DMS153 treated with DMSO at 0.1 percent for 48 hours (cell line): Measurements from ENCODE around the gene RBM15B.
"Not testable (repeated sequence)": the region's sequence is repeated elsewhere in the genome, so short reads cannot be mapped to it uniquely, and the experiment has no call there.

Experiments used
- DNase-seq: peaks from one replicate; lab custom pipeline; 2025; ENCODE audit not compliant: unreplicated experiment; lab: John Stamatoyannopoulos, UW

Gene RBM15B, protein sequence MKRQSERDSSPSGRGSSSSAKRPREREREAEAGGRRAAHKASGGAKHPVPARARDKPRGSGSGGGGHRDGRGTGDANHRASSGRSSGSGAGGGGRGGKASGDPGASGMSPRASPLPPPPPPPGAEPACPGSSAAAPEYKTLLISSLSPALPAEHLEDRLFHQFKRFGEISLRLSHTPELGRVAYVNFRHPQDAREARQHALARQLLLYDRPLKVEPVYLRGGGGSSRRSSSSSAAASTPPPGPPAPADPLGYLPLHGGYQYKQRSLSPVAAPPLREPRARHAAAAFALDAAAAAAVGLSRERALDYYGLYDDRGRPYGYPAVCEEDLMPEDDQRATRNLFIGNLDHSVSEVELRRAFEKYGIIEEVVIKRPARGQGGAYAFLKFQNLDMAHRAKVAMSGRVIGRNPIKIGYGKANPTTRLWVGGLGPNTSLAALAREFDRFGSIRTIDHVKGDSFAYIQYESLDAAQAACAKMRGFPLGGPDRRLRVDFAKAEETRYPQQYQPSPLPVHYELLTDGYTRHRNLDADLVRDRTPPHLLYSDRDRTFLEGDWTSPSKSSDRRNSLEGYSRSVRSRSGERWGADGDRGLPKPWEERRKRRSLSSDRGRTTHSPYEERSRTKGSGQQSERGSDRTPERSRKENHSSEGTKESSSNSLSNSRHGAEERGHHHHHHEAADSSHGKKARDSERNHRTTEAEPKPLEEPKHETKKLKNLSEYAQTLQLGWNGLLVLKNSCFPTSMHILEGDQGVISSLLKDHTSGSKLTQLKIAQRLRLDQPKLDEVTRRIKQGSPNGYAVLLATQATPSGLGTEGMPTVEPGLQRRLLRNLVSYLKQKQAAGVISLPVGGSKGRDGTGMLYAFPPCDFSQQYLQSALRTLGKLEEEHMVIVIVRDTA

DNA sequence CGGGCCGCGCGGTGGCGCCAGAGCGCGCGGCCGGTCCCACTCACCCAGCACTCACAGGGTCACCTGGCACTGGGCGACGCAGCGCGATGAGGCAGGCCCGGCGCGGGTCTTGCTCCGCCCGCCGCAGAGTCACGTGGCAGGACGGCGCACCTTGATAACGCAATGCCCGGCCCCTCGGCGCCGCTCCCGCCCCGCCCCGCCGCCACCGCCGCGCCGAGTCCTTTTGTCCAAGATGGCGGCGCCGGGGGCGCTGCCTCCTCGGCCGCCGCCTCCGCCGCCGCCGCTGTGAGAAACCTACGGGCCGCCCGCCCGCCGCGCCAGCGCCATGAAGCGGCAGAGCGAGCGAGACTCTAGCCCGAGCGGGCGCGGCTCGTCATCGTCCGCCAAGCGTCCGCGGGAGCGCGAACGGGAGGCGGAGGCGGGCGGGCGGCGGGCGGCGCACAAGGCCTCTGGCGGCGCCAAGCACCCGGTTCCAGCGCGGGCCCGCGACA lies at the start of gene RBM15B:
TSS of gene RBM15B (plus strand) at position 211 of the 491 bp plus-strand sequence. CDS start at position 326, 115 bp downstream.
- DNase-seq = peak; percentile 33

DNA sequence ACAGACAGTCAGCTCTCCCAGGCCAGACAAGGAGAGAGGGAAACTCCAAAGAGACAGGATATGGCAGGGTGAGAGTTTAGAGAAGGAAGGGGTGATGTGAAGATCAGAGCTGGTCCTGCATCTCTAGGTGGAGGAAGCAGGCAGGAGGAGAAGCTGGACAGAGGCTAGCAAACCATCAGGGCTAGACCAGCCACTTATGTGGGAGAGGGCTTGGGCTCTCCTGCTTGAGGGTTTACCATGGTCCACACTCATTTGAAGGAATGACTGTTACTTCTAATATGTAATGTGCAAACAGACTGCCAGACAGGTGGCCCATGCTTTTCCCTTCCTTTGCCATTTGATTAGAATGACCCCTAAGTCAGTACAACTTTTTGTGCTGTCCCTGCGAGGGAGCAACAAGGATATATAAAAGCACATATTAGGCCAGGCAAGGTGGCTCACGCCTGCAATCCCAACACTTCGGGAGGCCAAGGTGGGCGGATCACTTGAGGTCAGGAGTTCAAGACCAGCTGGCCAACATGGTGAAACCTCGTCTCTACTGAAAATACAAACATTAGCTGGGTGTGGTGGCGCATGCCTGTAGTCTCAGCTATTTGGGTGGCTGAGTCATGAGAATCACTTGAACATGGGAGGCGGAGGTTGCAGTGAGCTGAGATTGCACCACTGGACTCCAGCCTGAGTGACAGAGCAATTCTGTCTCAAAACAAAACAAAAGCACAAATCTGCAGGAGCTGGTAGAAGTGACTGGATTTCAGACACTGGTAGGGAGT lies 47.0 kb upstream of the RBM15B start:
- DNase-seq = no peak

DNA sequence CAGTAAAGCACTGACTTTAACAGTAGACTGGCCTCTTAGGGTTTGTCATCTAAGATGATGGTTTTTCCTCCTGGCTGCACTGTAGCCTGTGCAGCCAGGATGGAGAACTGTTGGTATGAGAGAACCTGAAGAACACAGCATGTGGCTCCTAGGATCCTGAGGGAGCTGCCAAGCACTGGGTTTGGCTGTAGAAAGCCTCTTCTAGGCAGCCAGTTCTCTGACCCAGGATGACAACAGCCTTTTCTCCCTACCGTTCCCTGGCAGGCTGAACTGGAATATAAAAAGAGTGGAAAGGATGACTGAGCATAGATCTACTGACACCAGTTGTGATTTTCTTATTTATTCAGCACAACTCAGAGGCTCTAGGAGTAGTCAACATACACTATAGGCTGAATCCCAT lies 40.3 kb upstream of the RBM15B start:
- DNase-seq = no peak

DNA sequence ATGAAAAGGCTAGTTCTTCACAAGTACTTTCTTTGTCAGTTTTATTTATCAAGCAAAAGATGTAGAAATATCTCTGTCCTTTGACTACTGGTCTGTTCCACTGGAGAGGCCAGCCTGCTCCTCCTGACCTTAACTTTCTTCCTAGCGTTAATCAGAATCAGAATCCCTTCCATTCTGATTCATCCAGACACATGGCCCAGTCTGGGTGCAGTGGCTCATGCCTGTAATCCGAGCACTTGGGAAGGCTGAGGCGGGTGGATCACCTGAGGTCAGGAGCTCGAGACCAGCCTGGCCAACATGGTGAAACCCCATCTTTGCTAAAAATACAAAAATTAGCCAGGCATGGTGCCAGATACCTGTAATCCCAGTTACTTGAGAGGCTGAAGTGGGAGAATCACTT lies 38.0 kb upstream of the RBM15B start:
- no peak for DNase-seq

DNA sequence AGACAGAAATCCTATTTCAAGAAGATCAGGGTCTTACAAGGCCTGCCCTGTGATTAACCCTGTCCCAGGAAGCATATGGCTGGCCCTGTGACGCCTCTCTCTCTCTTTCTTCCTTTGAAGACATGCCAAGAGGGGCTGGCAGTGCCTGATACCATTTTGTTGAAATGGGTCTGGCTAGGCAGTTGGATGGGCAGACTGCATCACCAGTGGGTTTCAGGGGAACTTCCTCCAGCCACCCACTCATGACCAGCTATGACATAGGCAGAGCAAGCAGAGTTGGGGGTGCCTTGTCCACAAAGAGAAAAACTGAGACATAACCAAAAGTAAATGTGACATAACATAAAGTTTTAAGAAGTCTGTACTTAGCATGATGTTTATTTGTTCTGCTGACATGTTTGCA lies 37.4 kb upstream of the RBM15B start:
- no peak for DNase-seq

DNA sequence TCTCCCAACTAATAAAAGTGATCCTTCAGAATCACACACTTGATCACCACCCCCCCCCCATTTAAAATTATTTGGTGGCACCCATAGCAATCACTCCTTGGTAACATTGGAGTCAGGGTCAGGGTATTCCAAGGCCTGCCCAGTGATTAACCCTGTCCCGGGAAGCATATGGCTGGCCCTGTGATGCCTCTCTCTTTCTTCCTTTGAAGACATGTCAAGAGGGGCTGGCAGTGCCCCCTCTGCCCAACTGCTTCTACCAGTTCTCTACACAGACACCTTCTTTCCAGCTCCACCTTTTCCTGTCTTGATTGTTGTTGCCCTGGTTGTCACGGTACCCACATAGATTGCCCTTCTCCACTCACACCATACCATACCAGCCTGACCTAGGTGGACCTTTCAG lies 36.9 kb upstream of the RBM15B start:
- no peak for DNase-seq

DNA sequence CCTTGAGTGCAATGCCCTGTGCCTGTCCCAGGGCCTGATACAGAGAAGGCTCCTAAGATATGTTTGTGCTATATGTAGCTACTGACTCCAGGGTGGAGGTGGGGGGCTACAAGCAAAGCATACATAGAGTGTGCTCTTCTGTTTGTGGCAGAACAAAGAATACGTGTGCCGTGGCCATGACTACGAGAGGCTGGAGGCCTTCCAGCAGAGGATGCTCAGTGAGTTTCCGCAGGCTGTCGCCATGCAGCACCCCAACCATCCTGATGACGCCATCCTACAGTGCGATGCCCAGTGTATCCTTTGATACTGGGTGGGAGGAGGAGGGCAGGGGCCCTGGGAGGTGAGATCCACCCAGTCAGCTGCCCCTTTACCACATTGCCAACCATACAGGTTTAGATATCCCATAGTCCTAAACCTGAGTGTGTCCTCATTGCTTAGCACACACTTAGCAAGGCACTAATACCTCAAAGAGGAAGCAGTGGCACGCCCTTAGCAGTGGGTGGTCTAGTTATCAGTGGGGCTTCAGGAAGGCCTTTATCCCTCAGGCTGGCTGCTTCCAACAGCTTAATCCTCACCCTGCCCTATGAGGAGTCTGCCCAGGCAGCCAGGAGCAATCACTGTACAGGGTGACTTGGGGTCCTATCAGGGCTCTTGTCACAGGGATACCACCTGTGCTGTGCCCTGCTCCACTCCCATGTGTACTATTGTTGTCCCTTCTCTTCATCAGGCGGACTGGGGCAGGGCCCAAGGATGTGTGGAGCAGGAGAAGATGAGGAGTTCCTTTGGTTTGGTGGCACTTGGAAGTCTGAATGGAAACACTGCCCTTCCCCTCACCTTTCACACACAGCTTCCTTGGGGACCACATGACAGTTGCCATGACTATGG lies 36.1 kb upstream of the RBM15B start:
- DNase-seq = no peak

DNA sequence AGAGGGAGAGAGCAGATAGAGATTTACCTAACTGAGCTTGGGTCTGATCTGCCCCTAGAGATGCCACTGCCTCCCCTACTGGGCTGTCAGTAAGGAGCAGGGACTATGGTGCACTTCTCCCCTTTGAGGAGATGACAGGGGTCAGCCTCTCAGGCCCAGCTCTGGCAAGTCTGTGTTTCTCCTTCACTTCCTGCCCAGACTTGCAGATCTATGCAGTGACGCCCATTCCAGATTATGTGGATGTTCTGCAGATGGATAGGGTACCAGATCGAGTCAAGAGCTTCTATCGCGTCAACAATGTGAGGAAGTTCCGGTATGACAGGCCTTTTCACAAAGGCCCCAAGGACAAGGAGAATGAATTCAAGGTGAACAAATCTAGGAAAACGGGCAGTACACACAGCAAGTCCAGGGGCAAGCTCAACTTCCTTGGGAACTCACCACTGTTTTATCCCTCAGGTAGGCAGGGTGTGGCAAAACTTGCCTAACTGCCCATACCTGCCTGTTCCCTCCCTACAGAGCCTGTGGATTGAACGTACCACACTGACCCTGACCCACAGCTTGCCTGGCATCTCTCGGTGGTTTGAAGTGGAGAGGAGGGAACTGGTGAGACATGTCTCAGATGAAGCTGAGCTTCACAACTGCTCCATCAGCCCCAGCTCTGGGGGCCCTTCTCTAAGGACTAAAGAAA lies 35.0 kb upstream of the RBM15B start:
- DNase-seq = no peak

DNA sequence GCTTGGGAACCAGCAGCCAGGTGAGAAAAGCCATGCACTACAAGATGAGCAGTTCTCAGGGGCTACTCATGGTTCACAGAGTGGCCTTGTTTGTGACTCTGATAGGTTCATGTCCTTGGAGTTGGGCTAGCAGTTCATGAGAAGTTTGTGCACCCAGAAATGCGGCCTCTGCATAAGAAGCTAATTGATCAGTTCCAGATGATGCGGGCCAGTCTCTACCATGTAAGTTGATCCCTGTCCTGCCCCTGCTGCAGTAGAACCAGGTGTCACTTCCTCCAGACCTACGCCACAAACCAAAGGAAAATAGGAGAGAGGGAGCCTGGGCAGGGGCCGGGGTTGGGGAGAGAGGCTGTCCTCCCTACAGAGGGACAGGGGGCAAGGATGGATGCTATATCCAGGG lies 33.2 kb upstream of the RBM15B start:
- DNase-seq = no peak

DNA sequence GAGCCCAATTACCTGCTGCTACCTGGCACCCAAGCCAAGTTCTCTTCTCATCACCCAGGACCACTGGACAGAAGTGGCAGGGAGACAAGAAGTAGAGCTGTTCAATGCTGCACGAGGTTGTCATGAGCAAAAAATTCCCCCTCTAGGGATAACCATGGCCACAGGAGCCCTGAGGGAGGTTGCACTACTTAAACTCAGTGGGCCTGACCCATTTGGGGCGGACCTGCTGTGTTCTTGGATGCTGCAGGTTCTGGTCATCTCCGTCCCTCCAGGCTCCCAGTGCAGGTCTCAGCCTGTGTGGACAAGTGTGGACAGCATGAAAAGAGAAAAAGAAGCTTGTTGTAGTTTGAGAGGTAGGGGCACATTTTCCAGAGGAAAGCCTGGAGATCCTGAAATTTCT lies 32.1 kb upstream of the RBM15B start:
- DNase-seq = no peak

DNA sequence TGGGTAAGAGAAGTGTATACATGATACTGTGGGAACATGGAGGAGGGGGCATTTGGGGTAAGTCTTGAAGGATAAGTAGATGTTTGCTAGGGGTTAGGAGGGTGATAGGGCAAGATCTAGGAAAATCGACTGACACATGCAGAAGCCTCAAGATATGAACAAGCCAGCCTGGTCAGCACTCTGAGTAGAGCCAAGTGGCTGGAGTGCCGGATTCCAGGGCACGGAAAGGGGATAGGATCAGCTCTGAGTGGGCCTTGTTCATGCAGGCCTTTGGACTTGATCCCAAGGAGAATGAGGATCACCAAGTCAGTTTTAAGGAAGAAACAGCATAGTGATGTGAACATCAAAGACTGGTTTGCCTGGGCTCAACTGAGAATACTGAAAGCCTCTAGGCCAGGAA lies 30.3 kb upstream of the RBM15B start:
- DNase-seq = no peak

DNA sequence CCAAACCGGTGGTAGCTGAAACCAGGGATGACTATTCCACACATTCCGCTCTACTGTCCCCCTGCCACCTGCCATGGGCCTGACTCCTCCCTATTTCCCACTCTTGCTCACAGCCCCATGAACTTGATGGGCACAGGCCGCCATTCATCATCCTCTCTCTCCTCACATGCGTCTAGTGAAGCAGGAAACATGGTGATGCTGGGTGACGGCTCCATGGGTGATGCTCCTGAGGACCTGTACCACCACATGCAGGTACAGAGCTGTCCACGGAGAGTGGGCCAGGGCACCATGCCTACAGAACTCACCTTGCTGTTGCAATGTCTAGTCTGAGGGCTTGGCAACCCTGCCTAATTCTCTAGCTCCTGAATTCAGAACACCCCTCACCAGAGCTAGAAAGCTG lies 29.3 kb upstream of the RBM15B start:
- no peak for DNase-seq

DNA sequence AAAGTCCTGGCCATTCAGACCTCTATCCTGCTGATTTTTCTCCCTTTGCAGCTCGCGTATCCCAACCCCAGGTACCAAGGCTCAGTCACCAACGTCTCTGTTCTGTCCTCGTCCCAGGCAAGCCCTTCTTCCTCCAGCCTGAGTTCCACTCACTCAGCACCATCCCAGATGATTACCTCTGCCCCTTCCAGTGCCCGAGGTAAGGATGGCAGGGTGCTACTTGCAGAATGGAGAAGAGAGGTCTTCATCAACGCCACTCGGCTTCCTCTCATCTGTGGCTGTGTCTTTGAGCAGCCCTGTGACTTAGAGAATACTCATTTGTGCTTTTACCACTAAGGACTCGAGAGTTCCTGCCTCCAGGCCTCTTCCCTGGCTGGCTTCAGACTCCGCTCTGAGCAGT lies 28.6 kb upstream of the RBM15B start:
- DNase-seq = no peak

DNA sequence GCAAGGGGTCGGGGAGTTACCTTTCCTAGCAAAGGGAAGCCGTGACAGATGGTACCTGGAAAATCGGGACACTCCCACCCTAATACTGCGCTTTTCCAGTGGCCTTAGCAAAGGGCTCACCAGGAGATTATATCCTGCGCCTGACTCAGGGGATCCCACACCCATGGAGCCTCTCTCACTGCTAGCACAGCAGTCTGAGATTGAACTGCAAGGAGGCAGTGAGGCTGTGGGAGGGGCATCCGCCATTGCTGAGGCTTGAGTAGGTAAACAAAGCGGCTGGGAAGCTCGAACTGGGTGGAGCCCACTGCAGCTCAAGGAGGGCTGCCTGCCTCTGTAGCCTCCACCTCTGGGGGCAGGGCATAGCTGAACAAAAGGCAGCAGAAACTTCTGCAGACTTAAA lies 22.8 kb upstream of the RBM15B start:
- DNase-seq = not testable (repeated sequence)

DNA sequence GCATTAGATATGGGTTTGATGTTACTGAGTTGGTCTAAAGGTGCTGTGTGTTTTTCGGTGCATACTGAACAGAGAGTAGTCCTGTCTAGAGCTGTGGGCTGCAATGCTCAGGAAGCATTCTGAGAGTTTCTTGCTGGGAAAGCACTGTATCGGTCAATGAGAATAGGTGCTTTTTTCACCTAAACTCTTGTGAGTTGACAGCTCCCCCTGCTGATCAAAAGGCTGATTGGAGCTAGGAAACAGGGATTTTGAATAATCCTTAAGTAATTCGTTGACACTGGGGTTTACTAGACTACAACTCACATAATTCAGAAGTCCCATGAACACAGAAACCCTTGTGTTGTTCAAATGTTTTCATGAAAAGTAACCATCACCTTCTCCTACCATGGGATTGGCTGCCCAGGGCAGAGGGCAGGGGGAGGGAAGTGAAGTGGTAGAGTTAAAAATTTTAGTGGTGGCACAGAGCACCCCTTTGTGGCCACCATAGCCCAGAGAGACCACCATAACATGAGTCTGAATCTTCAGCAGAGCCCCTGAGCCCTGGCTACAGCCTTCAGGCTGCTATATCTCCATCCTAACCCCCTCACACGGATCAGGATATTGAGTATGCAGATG lies 19.0 kb upstream of the RBM15B start:
- no peak for DNase-seq

DNA sequence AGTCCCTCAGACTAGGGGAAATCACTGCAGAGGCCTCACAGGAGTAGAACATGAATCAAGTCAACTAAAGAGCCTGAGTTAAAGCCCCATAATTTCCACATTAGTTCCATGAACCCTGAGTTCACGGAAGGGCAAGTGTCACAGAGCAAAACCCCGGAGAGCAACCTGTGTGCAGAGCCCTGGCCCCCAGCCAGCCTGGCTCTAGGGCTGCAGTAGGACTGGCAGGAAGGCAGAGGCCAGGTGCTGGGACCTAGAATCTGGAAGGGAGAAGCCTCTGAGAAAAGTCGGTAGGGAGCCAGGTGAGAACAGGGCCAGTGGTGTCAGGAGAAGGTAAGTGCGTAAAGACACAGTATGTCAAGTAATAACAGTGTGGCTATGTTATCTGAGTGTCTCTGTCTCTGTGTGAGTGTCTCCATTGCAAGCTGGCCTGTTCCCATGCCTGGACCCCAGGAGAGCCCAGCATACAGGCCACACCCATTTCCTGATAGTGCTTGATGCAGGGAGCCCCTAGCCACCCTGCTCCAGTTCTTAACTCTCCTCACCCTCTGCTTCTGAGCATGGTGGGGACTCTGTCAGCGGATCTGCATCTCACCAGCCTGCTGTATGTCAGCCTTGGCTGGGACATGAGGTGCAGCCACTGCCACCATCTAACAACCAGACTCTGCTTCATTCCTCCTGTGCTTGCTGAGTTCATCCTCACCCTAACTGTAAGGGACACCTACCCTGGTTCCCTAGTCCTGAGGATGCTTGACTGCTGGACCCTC lies 17.2 kb upstream of the RBM15B start:
- DNase-seq = no peak

DNA sequence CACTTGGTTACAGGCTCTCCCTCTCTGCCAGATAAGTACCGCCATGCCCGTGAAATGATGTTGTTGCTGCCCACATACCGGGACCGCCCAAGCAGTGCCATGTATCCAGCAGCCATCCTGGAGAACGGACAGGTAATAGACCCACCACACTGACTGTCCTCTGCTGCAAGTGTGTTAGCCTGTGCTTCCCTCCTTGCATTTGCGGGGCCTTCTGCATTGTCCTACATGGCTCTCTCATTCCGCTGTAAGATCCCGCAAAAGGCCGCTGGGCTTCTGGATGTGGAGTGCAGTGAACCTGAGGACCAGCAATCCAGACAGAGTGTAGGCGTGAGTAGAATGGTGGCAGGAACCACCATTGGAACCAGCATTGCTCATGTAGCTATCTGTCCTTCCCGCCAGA lies 16.6 kb upstream of the RBM15B start:
- no peak for DNase-seq

DNA sequence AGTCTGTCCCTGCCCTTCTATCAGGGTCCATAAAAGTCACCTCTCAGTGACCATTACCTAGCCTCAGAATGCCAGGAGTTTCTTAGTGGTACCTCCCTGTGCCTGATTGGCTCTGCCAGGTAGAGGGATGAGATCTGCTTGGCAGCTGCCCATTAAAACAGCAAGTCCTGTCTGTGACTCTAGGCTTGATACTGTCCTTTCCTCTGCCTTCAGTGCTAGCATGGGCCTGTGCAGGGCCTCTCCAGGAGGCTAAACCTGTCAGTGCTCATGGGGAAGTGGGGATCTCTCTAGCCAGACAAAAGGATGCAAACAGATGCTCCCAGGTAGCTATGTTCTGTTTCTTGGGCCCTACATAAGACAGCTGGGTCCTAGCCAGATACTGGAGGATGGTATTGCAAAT lies 15.9 kb upstream of the RBM15B start:
- DNase-seq = no peak

DNA sequence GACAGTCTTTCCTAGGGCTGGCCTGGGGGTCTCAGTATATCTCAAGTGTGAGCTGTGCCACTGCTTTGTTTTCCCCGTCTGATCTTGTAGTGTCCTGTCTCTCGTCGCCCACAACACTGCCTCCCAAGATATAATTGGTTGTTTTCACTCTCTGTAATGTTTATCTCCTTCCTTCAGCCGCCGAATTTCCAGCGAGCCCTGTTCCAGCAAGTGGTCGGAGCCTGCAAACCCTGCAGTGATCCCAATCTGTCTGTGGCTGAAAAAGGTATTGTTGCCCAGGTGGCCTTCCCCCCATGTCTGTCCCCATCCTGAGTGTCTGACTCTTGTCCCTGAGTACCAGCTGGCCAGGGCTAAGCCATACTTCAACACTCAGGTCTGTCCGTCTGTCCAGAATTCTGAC lies 15.5 kb upstream of the RBM15B start:
- DNase-seq = no peak
